ENCODE results near the gene MKNK1.

Gene MKNK1

DNA sequence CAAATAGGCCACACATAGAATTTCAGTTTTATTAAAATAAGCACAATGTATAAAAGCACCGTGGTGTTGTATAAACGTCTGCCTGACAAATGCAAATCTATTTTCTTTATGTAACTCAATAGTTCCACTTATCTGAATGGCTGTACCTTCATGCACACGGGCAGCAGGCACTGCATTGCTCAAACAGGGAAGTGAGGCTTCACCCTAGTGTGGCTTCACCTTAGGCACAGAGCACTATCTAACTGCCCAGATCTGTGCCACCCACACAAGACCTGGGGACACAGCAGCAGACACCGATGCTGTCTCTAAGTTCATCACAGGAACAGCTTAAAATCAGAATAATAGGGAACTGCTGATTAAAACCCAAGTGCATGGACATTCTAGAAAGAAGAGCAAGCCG is 46.7 kb downstream of the MKNK1 start:
- DNase-seq: no peak

DNA sequence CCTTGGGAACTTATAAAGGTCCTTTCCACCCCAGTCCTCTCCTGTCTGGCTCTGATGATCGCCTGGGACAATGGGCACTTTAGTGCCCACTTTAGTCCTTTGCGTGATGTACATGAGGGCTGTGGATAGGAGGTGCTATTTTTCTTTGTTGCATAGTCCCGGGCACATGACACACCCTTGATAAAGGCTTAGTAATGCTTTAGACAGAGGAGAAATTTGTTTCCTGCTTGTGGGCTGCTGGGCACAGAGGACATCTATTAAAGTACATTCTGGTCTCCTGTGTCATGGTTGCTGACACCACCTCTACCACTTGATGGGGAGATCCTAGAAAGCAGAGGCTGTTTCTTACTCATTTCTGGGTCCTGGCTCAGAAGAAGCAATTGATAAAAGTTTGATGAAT is 47.2 kb downstream of the MKNK1 start:
- DNase-seq: no peak

DNA sequence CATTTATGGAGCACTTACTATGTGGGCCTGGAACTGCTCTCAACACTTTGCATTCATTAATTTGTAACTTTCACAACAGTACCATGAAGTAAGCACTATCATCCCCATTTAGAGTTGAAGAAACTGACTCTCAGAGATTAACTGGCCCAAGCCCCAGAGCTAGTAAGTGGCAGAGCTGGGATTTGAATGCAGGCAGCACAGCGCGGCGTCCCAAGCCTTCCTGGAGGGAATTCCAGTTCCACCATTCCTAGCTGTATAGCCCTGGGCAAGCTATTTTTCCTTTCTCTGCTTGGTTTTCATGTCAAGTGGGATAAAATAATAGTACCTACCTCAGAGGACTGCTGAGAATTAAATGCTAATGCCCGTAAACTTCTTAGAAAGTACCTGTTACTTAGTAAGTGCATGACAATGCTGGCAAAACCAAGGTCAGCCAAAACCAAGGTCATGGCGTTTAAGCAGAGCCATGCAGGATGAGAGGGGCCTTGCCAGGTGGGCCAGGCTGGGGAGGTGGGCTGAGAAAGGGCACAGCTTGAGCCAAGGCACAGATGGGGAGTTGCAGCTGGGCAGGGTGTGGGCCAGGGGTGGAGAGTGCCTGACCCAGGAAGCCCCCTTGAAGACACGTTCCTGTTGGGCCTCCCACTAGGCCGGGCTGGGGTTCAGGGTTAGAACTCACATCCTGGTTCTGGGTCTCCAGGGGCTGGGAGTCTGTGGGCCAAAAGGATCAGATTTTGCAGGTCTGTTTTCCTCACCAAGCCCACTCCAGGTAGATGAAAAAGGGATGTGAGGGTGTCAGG is 48.0 kb downstream of the MKNK1 start:
- DNase-seq: no peak

DNA sequence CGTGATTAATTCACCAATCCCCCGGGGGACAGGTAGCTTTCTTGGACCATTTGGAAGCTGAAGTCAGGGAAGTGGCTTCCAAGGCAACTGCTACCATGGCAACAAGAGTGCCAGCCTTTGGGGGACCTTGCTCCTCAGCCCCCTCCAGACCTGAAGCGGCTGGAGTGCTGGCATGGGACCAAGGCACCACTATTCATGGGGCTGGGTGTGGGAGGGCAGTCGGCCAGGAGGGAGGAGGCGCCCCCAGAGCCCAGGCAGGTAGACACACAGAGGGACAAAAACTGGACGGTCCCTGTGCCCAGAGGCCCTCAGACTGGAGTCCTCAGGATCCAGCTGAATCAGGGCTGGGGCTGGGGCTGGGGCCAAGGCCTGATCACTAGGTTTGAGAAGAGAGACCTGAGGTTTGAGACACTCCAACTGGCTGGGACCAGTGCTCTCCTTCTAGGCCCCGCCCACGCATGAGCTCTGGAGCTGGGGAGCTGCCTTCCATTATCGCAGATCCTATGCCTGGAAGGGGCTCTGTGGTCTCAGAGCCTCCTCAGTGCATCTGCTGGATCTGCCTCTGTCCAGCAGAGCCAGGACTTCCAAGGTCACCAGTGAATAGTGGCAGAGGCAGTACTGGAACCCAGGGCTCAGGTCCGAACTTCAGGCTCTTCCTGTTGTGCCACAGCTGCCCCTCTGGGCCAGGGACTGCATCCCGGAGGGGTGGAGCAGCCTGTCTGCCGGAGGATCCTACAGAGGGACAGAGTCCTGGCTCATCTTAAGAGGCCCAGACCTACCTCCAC is 49.3 kb downstream of the MKNK1 start:
- no peak for DNase-seq

DNA sequence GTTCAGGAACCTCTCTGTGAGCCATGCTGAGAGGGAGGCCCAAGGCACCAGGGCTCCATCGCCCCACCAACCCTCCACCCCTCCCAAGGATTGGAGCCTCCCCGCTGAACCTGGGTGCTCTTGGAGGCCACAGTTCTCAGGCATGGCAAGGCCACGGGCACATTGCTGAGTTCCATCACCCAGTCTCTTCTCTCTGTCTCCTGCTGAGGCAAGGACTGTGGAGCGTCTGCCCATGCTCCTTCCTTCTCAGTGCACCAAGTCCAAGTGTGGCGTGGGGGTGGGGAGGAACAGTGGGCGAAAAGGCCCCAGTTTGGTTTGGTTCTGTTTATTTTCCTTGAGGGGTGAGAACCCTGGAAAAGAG is 49.9 kb downstream of the MKNK1 start:
- no peak for DNase-seq

DNA sequence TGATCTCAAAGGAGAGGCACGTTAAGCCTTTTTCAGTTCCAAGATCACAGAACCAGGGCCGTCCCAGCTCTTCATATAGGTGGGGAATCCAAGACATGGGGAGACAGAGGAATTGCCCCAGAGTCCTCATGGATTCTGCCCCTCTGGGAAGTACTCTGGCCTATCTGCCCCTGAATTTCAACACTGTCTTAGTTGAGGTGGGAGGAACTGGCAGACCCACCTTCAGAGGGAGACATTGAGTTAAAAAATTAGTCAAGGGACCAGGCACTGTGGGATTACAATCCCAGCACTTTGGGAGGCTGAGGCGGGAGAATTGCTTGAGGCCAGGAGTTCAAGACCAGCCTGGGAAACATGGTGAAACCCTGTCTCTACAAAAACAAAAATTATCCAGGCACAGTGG is 50.6 kb downstream of the MKNK1 start:
- DNase-seq: no peak

DNA sequence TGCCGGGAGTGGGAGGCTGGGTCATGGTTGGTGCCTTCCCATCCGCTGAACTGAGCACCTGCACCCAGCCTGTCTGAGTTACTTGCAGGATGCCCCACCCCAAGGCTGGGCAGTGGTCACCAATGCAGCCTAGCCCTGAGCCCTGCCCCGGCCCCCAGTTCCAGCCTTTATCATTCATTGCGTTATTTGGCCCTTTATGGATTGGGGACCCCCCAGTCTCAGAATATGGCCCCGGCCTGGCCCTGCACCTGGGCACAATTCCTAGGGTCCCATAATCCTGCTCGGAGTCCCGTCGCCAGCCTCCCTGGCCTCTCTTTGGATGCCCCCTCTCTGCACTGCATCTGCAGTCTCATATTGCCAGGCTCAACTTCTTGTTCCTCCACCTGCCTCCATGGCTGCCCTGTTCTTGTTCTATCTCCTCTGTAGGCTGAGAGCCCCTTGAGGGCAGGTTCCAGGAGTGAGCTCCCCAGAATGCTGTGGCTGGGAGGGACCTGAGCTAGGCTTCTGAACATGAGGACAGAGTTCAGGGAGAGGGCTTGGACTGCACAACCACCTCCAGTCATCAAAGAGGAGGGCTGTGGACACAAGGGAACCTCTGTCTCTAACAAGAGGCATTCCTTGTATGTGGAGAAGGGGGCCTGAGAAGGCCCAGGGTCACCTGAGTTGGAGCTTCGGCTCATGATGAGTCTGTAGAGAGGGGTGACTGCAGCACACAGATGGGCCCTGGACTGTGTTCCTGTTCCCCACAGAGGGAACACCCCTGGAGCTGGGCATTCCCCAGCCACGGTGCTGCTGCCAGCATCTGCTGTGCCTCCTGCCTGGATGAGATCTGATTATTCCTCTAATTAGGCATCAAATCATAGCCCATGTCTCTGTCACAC is 51.5 kb downstream of the MKNK1 start:
- no peak for DNase-seq

DNA sequence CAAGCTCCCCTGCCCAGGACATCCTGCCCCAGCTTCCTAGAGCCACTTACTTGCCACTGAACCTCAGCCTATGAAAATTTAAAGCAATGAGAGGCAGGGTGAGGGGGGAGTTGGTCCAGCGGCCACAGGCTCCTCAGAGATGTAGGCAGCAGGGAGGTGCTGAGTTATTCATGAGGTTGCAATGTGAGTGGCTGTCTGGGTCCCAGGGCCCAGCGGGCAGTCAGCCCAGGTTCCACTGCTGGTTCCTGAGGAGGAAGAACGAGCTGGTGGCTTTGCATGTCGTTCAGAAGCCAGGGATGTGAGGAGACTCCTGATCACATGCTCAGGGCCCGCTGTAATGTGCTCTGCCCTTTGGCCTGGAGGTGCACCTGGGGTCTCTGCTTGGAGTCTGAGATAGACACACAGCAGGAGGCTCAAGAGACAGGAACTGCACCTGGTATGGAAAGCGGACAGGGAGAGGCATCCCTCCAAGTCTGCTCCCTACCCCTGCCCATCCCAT is 52.4 kb downstream of the MKNK1 start, which contains the start of gene KNCN:
Gene KNCN, minus strand, starts transcription at position 51 of the 499 bp plus-strand sequence. CDS start 432 bp downstream, outside the sequence.
- DNase-seq: no peak

DNA sequence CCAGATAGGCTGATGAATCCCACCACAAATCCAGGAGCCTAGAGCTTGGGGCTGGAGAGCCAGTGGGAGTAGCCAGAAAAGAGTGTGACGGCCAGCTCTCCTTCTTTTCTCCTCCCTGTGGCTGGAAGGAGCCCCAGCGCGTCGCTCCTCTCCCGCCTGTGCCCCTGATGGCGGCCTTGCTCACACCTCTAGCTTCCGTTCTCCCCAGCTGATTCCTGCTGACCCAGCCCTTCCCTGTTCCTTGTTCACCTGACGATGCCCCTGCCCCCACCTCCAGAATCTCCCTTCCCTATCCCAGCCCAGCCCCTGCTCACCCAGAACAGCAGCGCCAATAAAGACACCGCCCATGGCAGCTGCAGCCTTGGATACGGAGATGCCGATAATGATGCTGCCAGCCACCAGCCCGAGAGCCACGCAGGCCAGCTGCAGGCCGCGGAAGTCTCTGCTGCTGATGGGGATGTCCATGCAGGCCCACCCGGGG is 53.3 kb downstream of the MKNK1 start:
- DNase-seq: no peak

DNA sequence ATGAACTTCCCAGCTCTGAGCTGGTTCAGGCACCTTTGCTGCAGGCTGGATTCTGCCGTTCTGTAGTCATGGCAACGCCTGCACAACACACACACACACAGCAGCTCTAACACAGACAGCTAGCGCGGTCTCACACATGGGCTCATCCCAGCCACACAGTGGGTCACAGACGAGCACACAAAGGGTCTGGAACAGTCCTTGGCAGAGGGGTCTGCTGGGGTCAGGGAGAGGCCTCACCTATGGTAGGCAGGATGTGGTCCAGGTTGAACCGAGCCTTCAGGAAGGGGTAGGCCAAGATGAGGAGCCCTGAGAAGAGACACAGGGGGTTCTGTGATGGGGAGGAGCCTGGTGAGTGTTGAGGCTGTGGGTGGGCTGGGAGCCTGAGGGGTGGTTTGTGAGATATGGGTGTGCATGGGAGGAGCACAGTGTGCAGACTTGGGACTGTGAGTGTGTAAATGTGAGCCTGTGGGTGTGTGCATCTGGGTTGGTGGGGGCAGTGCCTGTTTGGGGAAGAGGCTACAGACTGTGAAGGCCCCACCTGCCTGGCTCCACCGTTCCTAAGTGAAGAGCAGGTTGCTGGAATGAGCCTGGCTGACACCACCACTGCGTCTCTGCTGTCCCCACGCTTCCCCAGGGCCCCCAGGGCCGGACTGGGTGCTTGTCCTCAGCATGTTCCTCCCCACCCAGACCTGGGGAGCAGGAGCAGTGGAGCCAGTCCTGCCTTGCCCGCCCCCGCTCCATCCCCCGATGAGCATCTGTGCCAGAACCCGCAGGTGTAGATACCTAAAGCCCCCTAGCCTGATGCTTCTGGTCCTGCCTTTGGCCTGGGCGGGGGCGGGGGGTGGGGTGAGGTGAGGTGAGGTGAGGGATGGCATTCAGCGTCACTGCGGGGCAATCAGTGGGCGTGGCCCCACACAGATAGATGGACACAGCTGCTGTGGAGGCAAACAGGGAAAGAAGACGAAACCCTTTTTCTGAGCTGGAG is 54.1 kb downstream of the MKNK1 start:
- no peak for DNase-seq

DNA sequence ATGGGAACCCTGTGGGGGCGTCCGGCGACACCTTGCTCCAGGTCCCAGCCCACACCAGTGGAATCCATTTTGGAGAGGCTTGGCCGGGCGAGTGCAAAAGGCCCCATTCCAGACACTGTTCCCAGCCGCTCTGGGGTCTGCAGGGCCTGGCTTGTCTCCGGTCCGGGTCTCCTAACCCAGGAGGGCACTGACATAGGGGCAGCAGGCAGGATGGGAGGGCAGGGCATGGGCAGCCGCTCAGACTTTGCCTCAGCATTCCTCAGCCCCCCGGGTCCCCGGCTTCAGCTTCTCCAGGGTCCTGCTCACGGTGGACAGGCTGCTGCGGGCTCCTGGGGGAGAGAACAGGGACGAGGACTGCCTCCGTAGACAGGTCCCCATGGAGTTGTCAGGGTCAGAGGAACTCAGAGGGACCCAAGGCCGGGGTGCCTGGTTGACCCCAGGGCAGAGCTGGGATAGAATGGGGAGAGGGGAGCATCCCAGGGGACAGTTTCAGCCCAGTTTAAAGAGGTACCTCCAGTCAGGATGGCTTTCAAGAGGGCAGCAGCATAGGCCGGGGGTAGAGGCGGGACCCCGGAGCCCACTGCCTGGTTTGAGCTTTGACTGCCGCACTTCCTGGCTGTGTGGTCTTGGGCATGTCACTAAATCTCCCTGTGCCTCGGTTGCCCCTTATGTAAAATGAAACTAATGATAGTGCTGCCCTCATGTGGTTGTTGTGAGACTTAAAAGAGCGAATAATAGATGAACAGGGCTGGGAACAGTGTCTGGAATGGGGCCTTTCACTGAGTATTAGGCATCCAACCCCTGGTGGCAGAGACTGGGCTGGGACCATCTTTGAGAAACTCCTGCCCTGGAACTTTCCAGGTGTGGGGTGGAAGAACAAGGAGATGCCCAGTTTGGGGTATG is 56.3 kb downstream of the MKNK1 start:
- no peak for DNase-seq

DNA sequence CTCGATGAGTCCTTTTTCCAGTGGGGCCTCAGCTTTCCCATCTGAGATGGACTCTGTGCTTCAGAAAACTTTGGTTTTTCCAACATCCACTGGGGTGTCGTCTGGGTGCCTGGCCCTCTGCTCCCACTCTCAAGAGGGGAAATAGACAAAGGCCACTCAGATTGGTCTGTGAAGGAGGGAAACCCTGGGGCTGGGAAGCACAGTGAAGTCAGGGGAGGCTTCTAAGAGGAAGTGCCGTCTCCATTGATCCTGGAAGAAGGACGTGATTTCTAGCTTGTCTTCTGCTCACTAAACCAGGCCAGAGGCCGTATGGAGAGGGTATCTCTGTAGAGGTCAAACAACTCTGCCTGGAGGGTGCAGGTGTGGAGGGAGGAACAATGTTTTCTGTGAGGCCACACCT is 57.9 kb downstream of the MKNK1 start:
- DNase-seq: no peak

DNA sequence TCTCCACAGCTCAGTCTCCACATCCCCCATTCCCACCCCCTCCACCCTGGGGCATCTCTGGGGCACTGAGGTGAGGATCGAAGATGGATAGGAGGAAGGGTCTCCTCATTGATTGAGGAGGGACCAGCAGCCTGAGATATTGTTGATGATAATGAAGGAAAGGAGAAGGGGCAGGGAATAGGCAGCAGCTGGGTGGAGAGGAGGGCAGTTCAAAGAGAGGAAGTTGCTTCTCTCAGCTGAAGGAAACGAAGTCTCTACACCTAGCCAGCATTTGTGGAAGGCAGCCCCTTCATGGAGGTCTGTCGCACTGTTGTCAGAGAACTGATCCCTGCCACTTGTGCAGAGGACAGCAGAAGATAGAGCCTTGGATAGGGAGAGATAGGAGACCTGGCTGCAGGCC is 58.3 kb downstream of the MKNK1 start:
- DNase-seq: no peak

DNA sequence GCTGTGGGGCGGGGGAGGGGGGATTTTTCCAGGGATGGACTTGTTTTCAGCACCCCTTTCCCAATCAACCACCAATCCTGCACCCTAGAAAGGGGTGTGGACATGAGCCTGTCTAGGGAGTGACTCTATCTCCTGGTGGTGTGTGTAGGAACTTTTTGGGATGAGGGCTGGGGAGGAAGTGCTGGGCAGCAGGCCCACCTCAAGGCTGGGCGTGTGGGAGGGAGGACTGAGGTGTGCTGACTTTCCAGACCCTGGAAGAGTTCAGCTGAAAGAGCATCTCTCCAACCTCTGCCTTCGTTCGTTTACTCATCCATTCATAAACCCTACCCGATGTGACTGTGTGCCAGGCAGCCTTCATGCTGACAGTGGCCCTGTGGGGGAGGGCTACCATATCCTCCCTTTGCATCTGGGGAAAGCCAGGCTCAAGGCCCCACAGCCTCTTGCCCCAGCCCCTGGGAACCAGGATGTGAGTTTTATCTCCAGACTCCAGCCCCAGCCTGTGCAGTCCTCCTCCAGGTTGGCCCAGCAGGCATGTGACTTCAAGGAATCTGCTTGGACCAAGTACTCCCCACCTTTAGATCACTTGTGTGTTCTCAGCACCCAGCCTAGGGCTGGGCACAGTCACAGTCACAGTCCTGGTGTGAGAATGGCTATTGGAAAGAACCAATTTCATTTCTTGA is 59.4 kb downstream of the MKNK1 start:
- DNase-seq: no peak

DNA sequence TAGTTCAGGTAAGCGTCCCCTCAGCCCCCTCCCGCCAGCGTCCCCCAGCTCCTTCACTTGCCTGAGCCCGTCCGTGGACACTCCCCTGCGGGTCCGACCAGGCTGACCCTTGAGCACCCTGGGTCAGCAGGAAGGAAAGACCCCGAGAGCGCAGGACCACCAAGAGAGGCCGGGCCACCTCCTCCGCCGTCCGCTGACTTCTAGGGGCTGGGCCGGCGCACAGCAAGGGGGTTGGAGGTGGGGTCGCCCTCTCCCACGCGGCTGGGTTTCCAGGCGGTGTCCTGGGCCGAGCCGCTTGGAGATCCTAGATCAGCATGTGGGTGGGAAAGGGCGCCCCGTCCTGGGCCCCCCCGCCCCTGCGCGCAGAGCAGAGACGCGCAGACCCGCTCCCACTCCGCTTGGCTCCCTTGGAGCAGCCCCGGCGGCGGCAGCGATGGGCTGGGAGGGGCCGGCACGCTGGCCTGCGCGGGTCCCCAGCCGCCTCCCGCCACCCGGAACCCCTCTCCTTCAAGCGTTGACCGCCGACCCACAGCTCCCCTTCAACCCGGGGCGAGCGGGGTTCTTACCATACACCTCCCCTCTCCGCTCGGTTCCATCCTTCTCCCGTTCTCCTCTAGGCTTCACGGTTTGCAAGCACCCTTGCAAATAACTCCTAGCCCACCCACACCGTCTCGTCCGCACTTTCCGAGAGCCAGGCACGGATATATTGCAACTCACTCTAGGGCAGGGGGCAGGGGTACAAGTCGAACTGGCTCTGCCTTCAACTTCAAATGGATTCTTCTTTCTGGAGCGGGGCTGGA is 60.1 kb downstream of the MKNK1 start:
- no peak for DNase-seq

DNA sequence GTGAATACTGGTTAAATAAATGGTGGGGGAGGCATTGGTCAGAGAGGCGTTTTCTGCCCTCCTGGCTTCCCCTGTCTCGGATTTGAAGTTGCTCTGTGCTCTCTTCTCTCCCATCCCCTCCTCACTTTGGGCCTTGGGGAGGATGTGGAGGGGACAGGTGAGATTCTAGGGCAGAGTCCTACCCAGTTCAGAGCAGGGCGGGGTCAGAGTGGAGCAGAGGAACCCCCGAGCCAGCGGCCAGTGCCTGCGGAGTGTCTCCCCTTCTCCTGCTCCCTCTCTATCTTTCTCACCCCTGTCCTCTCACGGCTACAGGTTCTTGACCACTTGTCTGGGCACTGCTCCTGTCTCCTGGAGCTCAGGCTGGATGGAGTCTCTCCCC is 60.7 kb downstream of the MKNK1 start:
- no peak for DNase-seq

DNA sequence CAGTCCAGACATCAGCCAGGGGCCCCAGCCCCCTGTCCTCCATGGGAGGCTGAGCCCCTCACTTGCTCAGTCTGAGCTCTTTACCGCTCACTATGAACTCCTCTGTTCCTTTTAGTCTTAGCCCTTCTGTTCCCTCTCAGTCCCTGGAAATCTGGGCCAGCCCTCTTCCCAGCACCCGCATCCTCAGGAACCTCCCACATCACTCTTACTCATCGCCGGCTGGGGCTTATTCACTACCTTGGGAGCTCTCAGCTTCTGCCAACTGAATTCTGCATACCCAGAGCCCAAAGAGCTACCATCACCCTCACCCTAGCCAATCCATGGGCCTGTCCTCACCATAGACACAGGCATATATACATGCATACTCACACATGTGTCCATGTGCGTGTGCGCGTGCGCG is 64.1 kb downstream of the MKNK1 start:
- DNase-seq: no peak

DNA sequence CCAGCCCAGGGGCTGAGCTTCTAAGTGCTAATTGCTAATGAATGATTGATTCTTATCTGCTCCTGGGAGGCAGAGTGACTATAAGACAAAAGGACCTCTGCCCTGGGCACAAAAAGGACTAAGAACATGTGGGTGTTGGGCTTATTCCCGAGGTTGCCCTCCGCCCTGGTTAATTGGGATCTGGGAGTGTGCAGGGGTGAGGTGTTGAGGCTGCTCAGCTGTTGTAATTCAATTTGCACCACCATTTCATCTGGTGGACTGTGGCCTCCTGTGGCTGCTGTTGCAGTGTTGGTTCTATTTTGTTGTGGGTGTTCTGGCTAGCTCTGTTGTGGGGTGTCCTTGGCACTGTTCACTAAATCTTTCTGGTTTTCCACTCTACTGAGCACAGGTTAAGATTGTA is 65.9 kb downstream of the MKNK1 start:
- DNase-seq: no peak

DNA sequence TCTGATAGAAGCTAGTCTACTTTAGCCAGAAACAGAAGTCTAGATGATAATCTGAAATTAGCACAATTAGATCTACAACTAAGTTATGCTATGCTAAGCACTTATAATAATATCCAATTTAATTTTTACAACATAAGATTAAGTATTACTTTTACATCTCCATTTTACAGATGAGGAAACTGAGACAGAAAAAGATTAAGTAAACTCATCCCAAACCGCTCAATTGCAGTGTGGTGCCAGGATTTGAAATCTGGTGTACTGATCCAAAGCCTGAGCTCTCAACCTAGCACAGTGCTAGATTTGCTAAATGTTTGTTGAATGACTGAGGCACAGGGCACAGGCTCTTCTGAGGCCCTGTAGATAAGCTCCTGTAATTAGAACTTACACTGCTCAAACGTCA is 66.4 kb downstream of the MKNK1 start:
- DNase-seq: no peak
